Loucy (cell line): ENCODE measurements around the gene SHMT2.

ENCODE experiments used
- H2AFZ ChIP-seq: fragments of 200-600 bp; sonication (generic); 2 replicates; pipeline ENCODE4 v1.6.0; 2016; ENCODE audit warnings: antibody characterized with exemption, mild to moderate bottlenecking, low read length, moderate library complexity
- H3F3A ChIP-seq: fragments of 200-600 bp; 2 replicates; pipeline ENCODE4 v1.6.0; 2016; ENCODE audit warnings: antibody characterized with exemption, low read depth, mild to moderate bottlenecking
- H3K27me3 ChIP-seq: fragments of 200-600 bp; sonication (generic); 2 replicates; pipeline ENCODE4 v1.6.1; 2014; ENCODE audit warnings: low read length, mild to moderate bottlenecking; ENCODE audit not compliant: insufficient read depth, poor library complexity, severe bottlenecking
- H3K36me3 ChIP-seq: fragments of 200-600 bp; sonication (generic); 2 replicates; pipeline ENCODE4 v1.6.1; 2016; ENCODE audit warnings: low read length; ENCODE audit not compliant: insufficient read depth
- H3K4me1 ChIP-seq: fragments of 200-600 bp; sonication (generic); 2 replicates; pipeline ENCODE4 v1.5.1; 2014; ENCODE audit warnings: low read length, mild to moderate bottlenecking; ENCODE audit not compliant: insufficient read depth, poor library complexity, severe bottlenecking
- H3K4me2 ChIP-seq: fragments of 200-600 bp; sonication (generic); 2 replicates; pipeline ENCODE4 v1.6.0; 2014; ENCODE audit warnings: antibody characterized with exemption, low read length, low read depth, mild to moderate bottlenecking; ENCODE audit not compliant: poor library complexity, severe bottlenecking
- H3K4me3 ChIP-seq: fragments of 200-600 bp; sonication (generic); 2 replicates; pipeline ENCODE4 v1.5.1; 2014; ENCODE audit warnings: low read length, mild to moderate bottlenecking, mixed read lengths; ENCODE audit not compliant: poor library complexity, severe bottlenecking
- H3K79me2 ChIP-seq: fragments of 200-600 bp; sonication (generic); 2 replicates; pipeline ENCODE4 v1.6.1; 2014; ENCODE audit warnings: low read length; ENCODE audit not compliant: insufficient read depth
- H3K9ac ChIP-seq: fragments of 200-600 bp; sonication (generic); 2 replicates; pipeline ENCODE4 v1.6.0; 2014; ENCODE audit warnings: mild to moderate bottlenecking, low read depth, low read length, moderate library complexity; ENCODE audit not compliant: poor library complexity, severe bottlenecking
- H3K9me2 ChIP-seq: fragments of 200-600 bp; sonication (generic); replicated peaks from 2 replicates; pipeline ENCODE4 v1.6.1; 2016; ENCODE audit warnings: low read depth, low read length, mixed read lengths
- H3K9me3 ChIP-seq: fragments of 200-600 bp; sonication (generic); 2 replicates; pipeline ENCODE4 v1.6.1; 2014; ENCODE audit warnings: mild to moderate bottlenecking, antibody characterized with exemption, low read length, low read depth; ENCODE audit not compliant: insufficient read depth
- H4K20me1 ChIP-seq: fragments of 200-600 bp; sonication (generic); 2 replicates; pipeline ENCODE4 v1.6.0; 2014; ENCODE audit warnings: antibody characterized with exemption, low read length, mild to moderate bottlenecking; ENCODE audit not compliant: insufficient read depth, poor library complexity, severe bottlenecking
- CTCF ChIP-seq: fragments of 200-600 bp; sonication (generic); conservative IDR thresholded peaks from 2 replicates; pipeline ENCODE4 v1.5.1; 2014; ENCODE audit warnings: mild to moderate bottlenecking, antibody characterized with exemption, low read length
- EZH2phosphoT487 ChIP-seq: fragments of 200-600 bp; IDR thresholded peaks from 2 replicates; pipeline ENCODE4 v1.6.1; 2018; ENCODE audit warnings: antibody characterized with exemption, mild to moderate bottlenecking, moderate library complexity, borderline replicate concordance

Gene SHMT2

GRCh38 chr12:57218030-57218853 lies 11.3 kb upstream of the SHMT2 start:
- no peak overlapping the region for H3K9ac ChIP-seq
- H3K36me3 ChIP-seq = no peaks in the 10 kb centered on the region
- no peak overlapping the region for H3K4me3 ChIP-seq
- H2AFZ ChIP-seq = no peak overlapping the region
- H3K4me2 ChIP-seq = no peak overlapping the region
- H3K9me3 ChIP-seq = no peaks in the 10 kb centered on the region
- H3K4me1 ChIP-seq = peaks cover 18% of the 10 kb centered on the region
- H4K20me1 ChIP-seq = no peaks in the 10 kb centered on the region
- no peaks in the 10 kb centered on the region for H3F3A ChIP-seq
- TF ChIP-seq CTCF (no peak), EZH2phosphoT487 (no peak)
- H3K27me3 ChIP-seq = no peaks in the 10 kb centered on the region
- no peaks in the 10 kb centered on the region for H3K79me2 ChIP-seq
- H3K9me2 ChIP-seq = no peaks in the 10 kb centered on the region

GRCh38 chr12:57219205-57219992 lies 10.1 kb upstream of the SHMT2 start:
- Histone ChIP-seq H3K4me3 (no peak overlapping the region), H3F3A (no peaks in the 10 kb centered on the region), H3K9me3 (no peaks in the 10 kb centered on the region), H3K9ac (no peak overlapping the region), H3K79me2 (no peaks in the 10 kb centered on the region), H4K20me1 (no peaks in the 10 kb centered on the region), H3K27me3 (no peaks in the 10 kb centered on the region), H3K4me1 (peaks cover 10% of the 10 kb centered on the region), H3K4me2 (no peak overlapping the region), H3K36me3 (no peaks in the 10 kb centered on the region), H2AFZ (no peak overlapping the region), H3K9me2 (no peaks in the 10 kb centered on the region)
- no peak for TF ChIP-seq CTCF
- no peak for TF ChIP-seq EZH2phosphoT487

- Histone ChIP-seq H3K9ac (no peak overlapping the region), H3K4me2 (no peak overlapping the region), H3K9me2 (no peaks in the 10 kb centered on the region), H2AFZ (no peak overlapping the region), H3K4me3 (no peak overlapping the region), H3K79me2 (no peaks in the 10 kb centered on the region), H3K27me3 (no peaks in the 10 kb centered on the region), H3F3A (no peaks in the 10 kb centered on the region), H3K36me3 (no peaks in the 10 kb centered on the region), H4K20me1 (no peaks in the 10 kb centered on the region), H3K4me1 (peaks cover 10% of the 10 kb centered on the region), H3K9me3 (no peaks in the 10 kb centered on the region)
- TF ChIP-seq EZH2phosphoT487 = no peak
- no peak for TF ChIP-seq CTCF
Observed at GRCh38 chr12:57219993-57220754, 9.3 kb upstream of the SHMT2 start.
